AG10803 (cell line): ENCODE results near the gene C3orf70.

Source experiments
- DNase-seq: peaks from one replicate; pipeline ENCODE4 v3.0.0; 2010; ENCODE audit warnings: low read depth
- H3K4me3 ChIP-seq: 2 replicates; pipeline ENCODE4 v1.5.1; 2011; ENCODE audit warnings: mild to moderate bottlenecking, low read length, control low read depth
- TF ChIP-seq, protein P1 (sequence below): conservative IDR thresholded peaks from 2 replicates; pipeline ENCODE4 v1.5.1; 2011; ENCODE audit warnings: mild to moderate bottlenecking, low read length, control low read depth, inconsistent platforms

C3orf70 gene

DNA sequence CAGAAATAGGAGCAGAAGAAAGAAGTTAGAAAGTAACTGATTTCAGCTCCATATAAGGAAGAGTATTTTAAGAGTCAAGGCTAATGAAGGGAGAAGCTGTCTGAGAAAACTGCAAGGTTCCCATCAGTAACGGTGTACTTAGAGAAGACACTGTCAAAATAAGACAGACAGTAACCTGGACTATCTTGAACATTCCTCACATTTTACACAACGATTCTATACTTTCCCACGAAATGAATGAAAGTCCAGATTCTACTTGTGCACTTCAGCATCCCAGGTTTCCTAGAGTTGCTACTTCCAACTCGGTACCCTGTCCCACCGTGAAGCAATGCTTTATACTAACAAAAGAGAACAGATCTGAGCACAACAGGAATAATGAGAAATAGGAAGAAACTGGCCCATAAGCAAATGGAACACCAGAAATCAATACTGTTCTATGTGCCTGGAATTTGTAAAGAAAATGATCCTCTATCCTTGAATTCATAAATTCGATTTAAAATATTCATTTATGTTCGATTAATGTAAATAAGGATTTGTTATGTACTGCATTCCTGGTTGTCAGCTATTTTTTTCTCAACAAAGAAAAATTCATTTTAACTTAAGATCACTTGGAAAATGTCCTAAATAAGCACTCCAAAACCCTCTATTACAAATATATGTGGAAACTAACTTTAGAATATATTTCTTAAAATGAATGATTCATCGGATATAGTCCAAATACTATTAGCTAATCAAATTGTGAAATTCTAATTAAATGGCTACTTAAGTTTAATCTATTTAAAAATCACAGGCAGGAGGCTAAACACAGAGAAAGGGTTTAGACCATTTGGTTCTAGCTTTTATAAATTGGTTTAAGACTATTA is 1.5 kb downstream of the C3orf70 start:
- DNase-seq, result no peak
- TF ChIP-seq, protein P1, sequence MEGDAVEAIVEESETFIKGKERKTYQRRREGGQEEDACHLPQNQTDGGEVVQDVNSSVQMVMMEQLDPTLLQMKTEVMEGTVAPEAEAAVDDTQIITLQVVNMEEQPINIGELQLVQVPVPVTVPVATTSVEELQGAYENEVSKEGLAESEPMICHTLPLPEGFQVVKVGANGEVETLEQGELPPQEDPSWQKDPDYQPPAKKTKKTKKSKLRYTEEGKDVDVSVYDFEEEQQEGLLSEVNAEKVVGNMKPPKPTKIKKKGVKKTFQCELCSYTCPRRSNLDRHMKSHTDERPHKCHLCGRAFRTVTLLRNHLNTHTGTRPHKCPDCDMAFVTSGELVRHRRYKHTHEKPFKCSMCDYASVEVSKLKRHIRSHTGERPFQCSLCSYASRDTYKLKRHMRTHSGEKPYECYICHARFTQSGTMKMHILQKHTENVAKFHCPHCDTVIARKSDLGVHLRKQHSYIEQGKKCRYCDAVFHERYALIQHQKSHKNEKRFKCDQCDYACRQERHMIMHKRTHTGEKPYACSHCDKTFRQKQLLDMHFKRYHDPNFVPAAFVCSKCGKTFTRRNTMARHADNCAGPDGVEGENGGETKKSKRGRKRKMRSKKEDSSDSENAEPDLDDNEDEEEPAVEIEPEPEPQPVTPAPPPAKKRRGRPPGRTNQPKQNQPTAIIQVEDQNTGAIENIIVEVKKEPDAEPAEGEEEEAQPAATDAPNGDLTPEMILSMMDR, result no peak
- no peak overlapping the region for H3K4me3 ChIP-seq

DNA sequence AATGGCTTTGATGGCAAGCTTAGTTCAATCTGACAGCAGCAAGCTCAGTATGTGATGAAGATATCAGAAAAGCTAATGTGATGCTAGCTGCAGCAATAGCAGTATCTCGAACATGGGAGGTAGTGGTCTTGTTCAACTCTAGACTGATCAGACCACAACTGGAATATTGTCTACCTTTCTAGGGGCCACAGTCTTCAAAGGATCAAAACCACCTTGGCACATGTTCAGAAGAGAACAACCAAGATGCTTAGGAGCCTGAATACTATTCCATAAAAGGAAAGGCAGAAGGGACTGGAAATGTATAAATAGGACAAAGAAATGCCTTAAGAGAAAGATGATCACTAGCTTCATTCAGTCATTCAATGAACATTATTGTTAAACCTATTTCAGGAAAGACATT is 2.3 kb downstream of the C3orf70 start:
- TF ChIP-seq, protein P1, result no peak
- DNase-seq, result no peak
- no peak overlapping the region for H3K4me3 ChIP-seq

DNA sequence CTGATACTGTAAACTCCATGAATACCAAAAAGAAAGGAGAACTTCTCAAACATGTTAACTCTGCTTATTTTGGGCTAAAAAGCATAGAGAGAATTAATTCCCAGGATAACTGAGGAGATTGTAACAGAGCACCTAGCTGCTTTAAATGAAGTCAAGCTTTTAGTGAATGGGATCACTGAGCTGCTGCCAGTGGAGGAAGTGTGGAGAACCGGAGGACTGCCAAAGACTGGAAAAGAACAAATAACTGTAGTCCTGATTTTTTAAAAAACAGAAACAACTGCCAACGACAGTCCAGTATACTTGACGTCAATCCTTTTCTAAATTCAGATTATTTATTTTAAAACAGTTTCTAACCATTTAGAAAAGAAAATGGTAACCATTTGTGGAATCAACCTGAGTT is 3.3 kb downstream of the C3orf70 start:
- H3K4me3 ChIP-seq, result no peak overlapping the region
- no peak for DNase-seq
- TF ChIP-seq, protein P1, result no peak

DNA sequence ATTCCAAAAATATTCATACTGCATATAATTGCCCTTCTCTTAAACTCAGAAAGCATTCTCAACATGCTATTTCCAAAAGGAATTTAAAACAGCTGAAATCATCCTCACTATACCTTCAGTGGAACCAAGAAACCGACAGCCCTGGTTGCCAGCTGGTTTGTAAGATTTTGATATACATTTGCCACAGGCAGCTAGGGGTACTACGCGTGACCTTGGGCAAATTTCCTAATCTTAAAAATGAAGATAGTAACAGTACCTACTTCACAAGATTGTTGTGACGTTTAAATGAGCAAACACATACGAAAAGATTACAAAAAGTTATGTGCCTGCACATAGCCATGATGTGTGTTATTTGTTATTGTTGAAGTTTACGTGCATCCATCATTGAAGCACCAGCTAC is 7.3 kb downstream of the C3orf70 start:
- DNase-seq, result no peak
- TF ChIP-seq, protein P1, result no peak

DNA sequence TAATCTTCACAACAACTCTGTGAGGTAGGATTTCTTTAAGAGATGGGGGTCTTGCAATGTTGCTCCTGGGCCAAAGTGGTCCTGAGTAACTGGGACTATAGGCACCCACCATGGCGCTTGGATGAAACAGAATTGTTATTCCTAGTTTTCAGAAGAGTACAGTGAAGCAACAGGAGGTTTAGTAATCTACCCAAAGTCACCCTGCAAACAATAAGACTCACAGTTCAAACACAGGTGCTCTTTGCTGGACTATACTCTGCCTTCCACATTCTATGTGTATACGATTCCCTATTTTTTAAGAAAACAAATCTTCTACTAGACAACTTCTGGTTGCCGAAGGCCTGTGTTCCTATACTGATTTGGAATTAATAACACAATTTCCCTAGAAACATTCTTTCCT is 8.1 kb downstream of the C3orf70 start:
- H3K4me3 ChIP-seq, result no peak overlapping the region
- no peak for DNase-seq
- TF ChIP-seq, protein P1, result no peak

More for the DNA sequence above, 7.3 kb downstream of the C3orf70 start:
- H3K4me3 ChIP-seq, result no peak overlapping the region

DNA sequence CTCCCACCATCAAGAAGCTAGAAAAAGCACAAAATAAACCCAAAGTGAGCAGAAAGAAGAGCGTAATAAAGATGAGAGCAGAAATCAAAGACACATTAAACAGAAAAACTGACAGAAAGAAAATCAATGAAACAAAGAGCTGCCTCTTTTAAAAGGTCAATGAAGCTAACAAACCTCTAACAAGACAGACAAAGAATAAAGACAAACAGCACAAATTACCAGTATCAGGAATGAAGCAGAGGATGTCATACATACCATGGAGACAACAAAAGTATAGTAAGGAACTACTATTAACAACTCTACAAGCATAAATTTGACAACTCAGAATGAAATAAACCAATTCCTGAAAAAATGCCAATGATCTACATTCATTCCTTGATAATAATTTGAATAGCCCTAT is 15.0 kb downstream of the C3orf70 start:
- DNase-seq, result no peak
- H3K4me3 ChIP-seq, result no peak overlapping the region
- TF ChIP-seq, protein P1, result no peak

DNA sequence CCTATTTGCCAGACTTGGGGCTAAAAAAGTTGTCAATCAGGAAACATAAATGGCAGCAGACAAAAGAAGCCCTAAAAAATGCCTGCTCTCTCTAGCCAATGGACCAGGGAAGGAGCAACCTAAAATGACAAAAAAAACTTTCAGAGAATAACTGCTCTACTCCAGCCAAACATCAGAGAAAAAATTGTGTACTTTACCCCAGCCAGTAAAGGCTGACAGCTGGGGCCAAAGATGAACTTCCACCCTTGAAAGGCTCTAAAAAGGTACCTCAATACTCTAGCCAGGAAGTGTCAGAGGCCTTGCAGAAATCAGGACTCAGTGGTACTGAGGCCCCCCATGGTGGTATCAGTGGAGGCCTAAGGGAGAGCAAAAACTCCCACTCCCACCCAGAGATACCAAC is 18.4 kb downstream of the C3orf70 start:
- no peak for DNase-seq
- H3K4me3 ChIP-seq, result no peak overlapping the region
- TF ChIP-seq, protein P1, result no peak
